ENCODE data around the gene RNF224.

DNA sequence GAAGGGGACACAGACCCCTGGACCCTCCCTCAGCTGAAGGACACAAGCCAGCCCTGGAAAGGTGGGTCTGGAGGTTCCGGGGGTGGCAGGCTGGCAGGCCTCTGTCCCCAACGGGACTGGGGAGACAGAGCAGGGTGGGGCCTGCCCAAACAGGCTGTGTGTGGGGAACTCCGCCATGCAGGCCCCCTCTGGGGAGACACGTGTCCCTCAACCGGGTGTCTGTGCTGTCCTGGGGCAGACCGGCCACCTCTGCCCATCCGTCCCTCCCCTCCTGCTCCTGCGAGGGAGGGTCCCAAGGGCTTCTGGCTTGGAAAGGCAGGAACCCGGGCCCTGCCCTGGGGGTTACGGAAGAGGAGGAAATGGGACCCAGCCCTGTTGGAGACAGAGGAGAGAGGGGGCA, 4.8 kb downstream of the RNF224 start:
- TF ChIP-seq, protein P1, sequence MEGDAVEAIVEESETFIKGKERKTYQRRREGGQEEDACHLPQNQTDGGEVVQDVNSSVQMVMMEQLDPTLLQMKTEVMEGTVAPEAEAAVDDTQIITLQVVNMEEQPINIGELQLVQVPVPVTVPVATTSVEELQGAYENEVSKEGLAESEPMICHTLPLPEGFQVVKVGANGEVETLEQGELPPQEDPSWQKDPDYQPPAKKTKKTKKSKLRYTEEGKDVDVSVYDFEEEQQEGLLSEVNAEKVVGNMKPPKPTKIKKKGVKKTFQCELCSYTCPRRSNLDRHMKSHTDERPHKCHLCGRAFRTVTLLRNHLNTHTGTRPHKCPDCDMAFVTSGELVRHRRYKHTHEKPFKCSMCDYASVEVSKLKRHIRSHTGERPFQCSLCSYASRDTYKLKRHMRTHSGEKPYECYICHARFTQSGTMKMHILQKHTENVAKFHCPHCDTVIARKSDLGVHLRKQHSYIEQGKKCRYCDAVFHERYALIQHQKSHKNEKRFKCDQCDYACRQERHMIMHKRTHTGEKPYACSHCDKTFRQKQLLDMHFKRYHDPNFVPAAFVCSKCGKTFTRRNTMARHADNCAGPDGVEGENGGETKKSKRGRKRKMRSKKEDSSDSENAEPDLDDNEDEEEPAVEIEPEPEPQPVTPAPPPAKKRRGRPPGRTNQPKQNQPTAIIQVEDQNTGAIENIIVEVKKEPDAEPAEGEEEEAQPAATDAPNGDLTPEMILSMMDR (IDR thresholded peaks at IDR 0.05), result no peak
- no peak for TF ChIP-seq POLR2A (IDR thresholded peaks at IDR 0.05)

Data from adrenal gland (tissue), 5 donors.